Brain microvascular endothelial cell (primary cell): ENCODE data around the gene PROC.

Experiments
- DNase-seq: peaks from one replicate; pipeline ENCODE4 v3.0.0-alpha.2; 2020
- H3K27ac ChIP-seq: fragments of 250-450 bp; sonication (Bioruptor Pico); 2 replicates; pipeline ENCODE4 v1.5.1; 2020; ENCODE audit warnings: mild to moderate bottlenecking, moderate library complexity
- H3K27me3 ChIP-seq: fragments of 250-450 bp; sonication (Bioruptor Pico); replicated peaks from 2 replicates; pipeline ENCODE4 v1.5.1; 2020; ENCODE audit warnings: mild to moderate bottlenecking
- H3K36me3 ChIP-seq: fragments of 250-450 bp; sonication (Bioruptor Pico); replicated peaks from 2 replicates; pipeline ENCODE4 v1.5.1; 2020; ENCODE audit warnings: mild to moderate bottlenecking
- H3K4me3 ChIP-seq: 2 replicates; pipeline ENCODE4 v1.5.1; 2011; ENCODE audit warnings: low read depth, mild to moderate bottlenecking, control low read depth, low read length, moderate library complexity
- CTCF ChIP-seq: IDR thresholded peaks from 2 replicates; pipeline ENCODE4 v1.5.1; 2011; ENCODE audit warnings: low read depth, mild to moderate bottlenecking, moderate library complexity, low read length, control low read depth, inconsistent platforms; ENCODE audit errors: missing control alignments
- in situ Hi-C: cut with HindIII; loops from 2 replicates; pipeline ENCODE4 v1.10.0; 2017; ENCODE audit warnings: low sequenced_read_pairs, low pct_ligation_motif_present

The PROC gene

GRCh38 chr2:127453392-127454171 is 35.4 kb downstream of the PROC start:
- Histone ChIP-seq H3K27me3 (no peaks in the 10 kb centered on the region), H3K27ac (no peak overlapping the region), H3K36me3 (no peaks in the 10 kb centered on the region), H3K4me3 (no peak overlapping the region)
- in situ Hi-C loops = loop anchor here (25.0 kb wide), 1 partner anchor 91 kb away; no protein-coding TSS in a partner anchor
- peak; percentile 30 for TF ChIP-seq CTCF
- no peak for DNase-seq

- H3K27ac ChIP-seq = no peak overlapping the region
- H3K36me3 ChIP-seq = no peaks in the 10 kb centered on the region
- in situ Hi-C loops = loop anchor here (25.0 kb wide), 1 partner anchor 93 kb away; no protein-coding TSS in a partner anchor
- no peaks in the 10 kb centered on the region for H3K27me3 ChIP-seq
- no peak overlapping the region for H3K4me3 ChIP-seq
- TF ChIP-seq CTCF = no peak
- no peak for DNase-seq
These were observed 36.7 kb downstream of the PROC start for GRCh38 chr2:127454595-127455565.

GRCh38 chr2:127455566-127456493 is 37.6 kb downstream of the PROC start:
- no peak overlapping the region for H3K27ac ChIP-seq
- no peaks in the 10 kb centered on the region for H3K27me3 ChIP-seq
- H3K4me3 ChIP-seq = no peak overlapping the region
- in situ Hi-C loops = loop anchor here (25.0 kb wide), 1 partner anchor 94 kb away; no protein-coding TSS in a partner anchor
- H3K36me3 ChIP-seq = no peaks in the 10 kb centered on the region
- TF ChIP-seq CTCF = no peak
- DNase-seq = no peak

GRCh38 chr2:127456960-127457359 is 38.7 kb downstream of the PROC start:
- H3K36me3 ChIP-seq = no peaks in the 10 kb centered on the region
- H3K27me3 ChIP-seq = no peaks in the 10 kb centered on the region
- no peak for DNase-seq
- H3K27ac ChIP-seq = no peak overlapping the region
- in situ Hi-C loops = loop anchor here (25.0 kb wide), 1 partner anchor 95 kb away; no protein-coding TSS in a partner anchor
- no peak for TF ChIP-seq CTCF
- no peak overlapping the region for H3K4me3 ChIP-seq

GRCh38 chr2:127462461-127462860 is 44.2 kb downstream of the PROC start:
- Histone ChIP-seq H3K27ac (no peak overlapping the region), H3K4me3 (no peak overlapping the region), H3K36me3 (no peaks in the 10 kb centered on the region), H3K27me3 (no peaks in the 10 kb centered on the region)
- in situ Hi-C loops = loop anchor here (25.0 kb wide), 1 partner anchor 100 kb away; no protein-coding TSS in a partner anchor
- TF ChIP-seq CTCF = no peak
- DNase-seq = no peak
